Tongue (tissue), 1 donor: ENCODE results near the gene SCMH1. TPM values are rescaled to one million over a fixed set of nuclear protein-coding genes. Genes with fewer than 3 reads are reported as not detected.

ENCODE experiments used
- total RNA-seq: library from RNA; depleted of rRNA; stranded (reverse); fragments of >200 nt; gene quantifications from one replicate; pipeline ENCODE4 v1.2.3, GENCODE V29; 2014

SCMH1 gene
- total RNA-seq, 1 donor from 2014 or later: 55.0 TPM

Other genes with a start within 250 kb of the SCMH1 start
- gene SLFNL1, start 220.6 kb downstream of the SCMH1 start, total RNA-seq: 1.1 TPM
- gene FOXO6, start 119.1 kb upstream of the SCMH1 start, total RNA-seq: 16.2 TPM
- gene EDN2, start 242.4 kb upstream of the SCMH1 start, total RNA-seq: 5.1 TPM